OCI-LY1 (cell line): ENCODE results near the gene PARG.
"Not testable (repeated sequence)": the region's sequence is repeated elsewhere in the genome, so short reads cannot be mapped to it uniquely, and the experiment has no call there.

Experiments
- EZH2 ChIP-seq: fragments of 200-600 bp; sonication (generic), shearing (Covaris generic); IDR thresholded peaks from 2 replicates; pipeline ENCODE4 v1.8.0; 2017; ENCODE audit warnings: borderline replicate concordance, mixed run types, mild to moderate bottlenecking, antibody characterized with exemption, low read length, moderate library complexity, mixed read lengths
- TF ChIP-seq, protein P1 (sequence below): fragments of 200-600 bp; sonication (generic), shearing (Covaris generic); IDR thresholded peaks from 2 replicates; pipeline ENCODE4 v1.5.1; 2017; ENCODE audit warnings: mild to moderate bottlenecking, antibody characterized with exemption, low read length, moderate library complexity, mixed read lengths

DNA sequence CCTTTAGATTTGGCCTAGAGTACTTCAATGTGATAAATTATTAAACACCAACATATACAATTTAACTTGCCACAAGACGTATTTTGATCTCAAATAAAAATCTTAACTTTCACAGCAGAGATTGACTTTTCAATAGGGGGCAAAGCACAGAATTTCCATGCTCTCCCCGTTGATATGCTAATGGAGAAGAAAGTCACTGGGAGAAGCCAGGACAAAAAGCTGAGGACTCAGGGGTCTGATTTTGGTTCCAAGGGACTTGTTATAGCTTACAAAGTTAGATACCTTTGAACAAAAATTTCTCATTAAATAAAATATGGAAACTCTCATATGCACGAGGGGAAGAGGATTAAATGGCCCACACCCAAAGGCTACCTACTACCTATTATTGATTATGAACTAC lies 59.5 kb downstream of the PARG start:
- TF ChIP-seq, protein P1, sequence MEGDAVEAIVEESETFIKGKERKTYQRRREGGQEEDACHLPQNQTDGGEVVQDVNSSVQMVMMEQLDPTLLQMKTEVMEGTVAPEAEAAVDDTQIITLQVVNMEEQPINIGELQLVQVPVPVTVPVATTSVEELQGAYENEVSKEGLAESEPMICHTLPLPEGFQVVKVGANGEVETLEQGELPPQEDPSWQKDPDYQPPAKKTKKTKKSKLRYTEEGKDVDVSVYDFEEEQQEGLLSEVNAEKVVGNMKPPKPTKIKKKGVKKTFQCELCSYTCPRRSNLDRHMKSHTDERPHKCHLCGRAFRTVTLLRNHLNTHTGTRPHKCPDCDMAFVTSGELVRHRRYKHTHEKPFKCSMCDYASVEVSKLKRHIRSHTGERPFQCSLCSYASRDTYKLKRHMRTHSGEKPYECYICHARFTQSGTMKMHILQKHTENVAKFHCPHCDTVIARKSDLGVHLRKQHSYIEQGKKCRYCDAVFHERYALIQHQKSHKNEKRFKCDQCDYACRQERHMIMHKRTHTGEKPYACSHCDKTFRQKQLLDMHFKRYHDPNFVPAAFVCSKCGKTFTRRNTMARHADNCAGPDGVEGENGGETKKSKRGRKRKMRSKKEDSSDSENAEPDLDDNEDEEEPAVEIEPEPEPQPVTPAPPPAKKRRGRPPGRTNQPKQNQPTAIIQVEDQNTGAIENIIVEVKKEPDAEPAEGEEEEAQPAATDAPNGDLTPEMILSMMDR = not testable (repeated sequence)
- TF ChIP-seq EZH2 = not testable (repeated sequence)
